Karpas-422 (cell line): Measurements from ENCODE around the gene YY1AP1. TPM values are rescaled to one million over a fixed set of nuclear protein-coding genes. Genes with fewer than 3 reads are reported as not detected.

ENCODE experiments used
- total RNA-seq: library from RNA; depleted of rRNA; stranded (reverse); fragments of >200 nt; shearing (Covaris generic); gene quantifications from 2 replicates; pipeline ENCODE4 v1.2.3, GENCODE V29; 2014; ENCODE audit warnings: low replicate concordance; rRNA removed

YY1AP1 gene
- total RNA-seq, 1 experiment from 2014 or later: 54.4 TPM

Other genes starting within 250 kb of the YY1AP1 start
- gene ASH1L, start 126.0 kb downstream of the YY1AP1 start, total RNA-seq: 27.2 and 45.1 TPM in 2 replicates
- gene MSTO1, start 78.6 kb downstream of the YY1AP1 start, total RNA-seq: 55.2 and 56.9 TPM in 2 replicates
- gene DAP3, start 317 bp upstream of the YY1AP1 start, total RNA-seq: 102 and 107 TPM in 2 replicates
- 32.9 and 40.3 TPM in 2 replicates for gene GON4L, start 168.4 kb upstream of the YY1AP1 start, total RNA-seq
- gene SYT11, start 170.8 kb upstream of the YY1AP1 start, total RNA-seq: 40.8 and 51.2 TPM in 2 replicates
- 12.2 and 12.8 TPM in 2 replicates for gene RIT1, start 222.6 kb upstream of the YY1AP1 start, total RNA-seq
- gene KHDC4, start 245.6 kb upstream of the YY1AP1 start, total RNA-seq: 42.7 and 63.2 TPM in 2 replicates